H9 (cell line): ENCODE data around the gene MAP1B. TPM values are rescaled to one million over a fixed set of nuclear protein-coding genes. Genes with fewer than 3 reads are reported as not detected.

Experiments
- DNase-seq: peaks from one replicate; pipeline ENCODE4 v3.0.0-alpha.2; 2017
- H2AFZ ChIP-seq: one replicate; pipeline ENCODE4 v1.6.1; 2013; ENCODE audit warnings: mild to moderate bottlenecking, low read length, control low read depth, moderate library complexity
- H2AK5ac ChIP-seq: 2 replicates; pipeline ENCODE4 v1.6.1; 2013; ENCODE audit warnings: low read length, control low read depth, mixed read lengths; ENCODE audit not compliant: insufficient read length
- H2BK120ac ChIP-seq: one replicate; pipeline ENCODE4 v1.6.1; 2013; ENCODE audit warnings: low read depth, mild to moderate bottlenecking, low read length, control low read depth, inconsistent platforms; ENCODE audit not compliant: poor library complexity, severe bottlenecking
- H2BK12ac ChIP-seq: 2 replicates; pipeline ENCODE4 v1.6.1; 2013; ENCODE audit warnings: low read length, control low read depth, mixed read lengths, low read depth; ENCODE audit not compliant: insufficient read length
- H2BK15ac ChIP-seq: 2 replicates; pipeline ENCODE4 v1.6.1; 2013; ENCODE audit warnings: low read depth, low read length, control low read depth
- H2BK20ac ChIP-seq: one replicate; pipeline ENCODE4 v1.6.1; 2013; ENCODE audit warnings: low read depth, mild to moderate bottlenecking, low read length, control low read depth, inconsistent platforms; ENCODE audit not compliant: poor library complexity, severe bottlenecking
- H2BK5ac ChIP-seq: 2 replicates; pipeline ENCODE4 v1.6.1; 2013; ENCODE audit warnings: low read length, control low read depth, mixed read lengths; ENCODE audit not compliant: insufficient read length
- H3K14ac ChIP-seq: 2 replicates; pipeline ENCODE4 v1.6.1; 2013; ENCODE audit warnings: low read length, control low read depth; ENCODE audit not compliant: insufficient read depth
- H3K18ac ChIP-seq: 2 replicates; pipeline ENCODE4 v1.6.1; 2013; ENCODE audit warnings: low read depth, mild to moderate bottlenecking, mixed read lengths, low read length, control low read depth; ENCODE audit not compliant: insufficient read length
- H3K23ac ChIP-seq: 2 replicates; pipeline ENCODE4 v1.6.1; 2013; ENCODE audit warnings: low read length, control low read depth, mixed read lengths, low read depth; ENCODE audit not compliant: insufficient read length
- H3K23me2 ChIP-seq: 2 replicates; pipeline ENCODE4 v1.6.1; 2013; ENCODE audit warnings: low read depth, mild to moderate bottlenecking, mixed read lengths, low read length, control low read depth; ENCODE audit not compliant: insufficient read length, poor library complexity, severe bottlenecking
- H3K27ac ChIP-seq: 2 replicates; pipeline ENCODE4 v1.5.1; 2013; ENCODE audit warnings: low read length, control low read depth, mixed read lengths, low read depth; ENCODE audit not compliant: insufficient read length
- H3K27me3 ChIP-seq: 2 replicates; pipeline ENCODE4 v1.6.1; 2013; ENCODE audit warnings: low read length, control low read depth, inconsistent platforms; ENCODE audit not compliant: insufficient read depth
- H3K4ac ChIP-seq: 2 replicates; pipeline ENCODE4 v1.6.1; 2013; ENCODE audit warnings: low read depth, mild to moderate bottlenecking, control low read depth, inconsistent platforms, low read length, moderate library complexity
- H3K4me1 ChIP-seq: 2 replicates; pipeline ENCODE4 v1.6.1; 2013; ENCODE audit warnings: low read length, control low read depth, inconsistent platforms; ENCODE audit not compliant: insufficient read depth
- H3K4me2 ChIP-seq: 2 replicates; pipeline ENCODE4 v1.6.1; 2013; ENCODE audit warnings: low read length, control low read depth, mixed read lengths; ENCODE audit not compliant: insufficient read length, insufficient read depth
- H3K56ac ChIP-seq: 2 replicates; pipeline ENCODE4 v1.6.1; 2013; ENCODE audit warnings: low read depth, mild to moderate bottlenecking, mixed read lengths, low read length, control low read depth; ENCODE audit not compliant: insufficient read length
- H3K79me1 ChIP-seq: 2 replicates; pipeline ENCODE4 v1.6.1; 2013; ENCODE audit warnings: low read depth, mild to moderate bottlenecking, moderate library complexity, low read length, control low read depth, inconsistent platforms; ENCODE audit not compliant: insufficient read depth, poor library complexity, severe bottlenecking
- H3K79me2 ChIP-seq: 2 replicates; pipeline ENCODE4 v1.6.1; 2013; ENCODE audit warnings: low read length, control low read depth, inconsistent platforms; ENCODE audit not compliant: insufficient read depth
- H3K9ac ChIP-seq: 2 replicates; pipeline ENCODE4 v1.6.1; 2013; ENCODE audit warnings: low read length, control low read depth, mixed read lengths; ENCODE audit not compliant: insufficient read length; ENCODE audit errors: extremely low read depth
- H3K9me3 ChIP-seq: one replicate; pipeline ENCODE4 v1.6.1; 2013; ENCODE audit warnings: low read depth, low read length, inconsistent platforms; ENCODE audit not compliant: control insufficient read depth
- H3T11ph ChIP-seq: one replicate; pipeline ENCODE4 v1.6.1; 2013; ENCODE audit warnings: mild to moderate bottlenecking, low read length, control low read depth, inconsistent platforms
- H4K20me1 ChIP-seq: one replicate; pipeline ENCODE4 v1.6.1; 2013; ENCODE audit not compliant: control insufficient read depth, insufficient read length, insufficient read depth
- H4K5ac ChIP-seq: 2 replicates; pipeline ENCODE4 v1.6.1; 2013; ENCODE audit warnings: low read depth, mild to moderate bottlenecking, mixed read lengths, low read length, control low read depth; ENCODE audit not compliant: insufficient read length
- H4K8ac ChIP-seq: replicated peaks from 2 replicates; pipeline ENCODE4 v1.6.1; 2013; ENCODE audit warnings: low read length, control low read depth, mixed read lengths, low read depth; ENCODE audit not compliant: insufficient read length
- H4K91ac ChIP-seq: 2 replicates; pipeline ENCODE4 v1.6.1; 2013; ENCODE audit warnings: low read depth, mild to moderate bottlenecking, moderate library complexity, mixed read lengths, low read length, control low read depth; ENCODE audit not compliant: insufficient read length
- H3K27ac Mint-ChIP-seq, 3 experiments: 2 replicates in 2 of 3; 3 replicates in 1 of 3; pipeline ENCODE4 v1.8.0; 2020 to 2021; ENCODE audit warnings: mixed read lengths in 3 of 3, mild to moderate bottlenecking in 1 of 3, moderate library complexity in 1 of 3
- H3K27me3 Mint-ChIP-seq: 2 replicates; pipeline ENCODE4 v1.8.0; 2021; ENCODE audit warnings: low read depth, mild to moderate bottlenecking, moderate library complexity, mixed read lengths
- H3K36me3 Mint-ChIP-seq, 3 experiments: 2 replicates in 2 of 3; 3 replicates in 1 of 3; pipeline ENCODE4 v1.8.0; 2020 to 2021; ENCODE audit warnings: low read depth in 3 of 3, mixed read lengths in 3 of 3; ENCODE audit not compliant: insufficient read depth in 1 of 3
- H3K4me1 Mint-ChIP-seq, 2 experiments: 2 replicates each; pipeline ENCODE4 v1.8.0; 2020; ENCODE audit warnings: mixed read lengths in 2 of 2
- H3K4me3 Mint-ChIP-seq, 2 experiments: 2 replicates in 1 of 2; 3 replicates in 1 of 2; pipeline ENCODE4 v1.8.0; 2020 to 2021; ENCODE audit warnings: mild to moderate bottlenecking in 2 of 2, mixed read lengths in 2 of 2, moderate library complexity in 1 of 2
- H3K9me3 Mint-ChIP-seq, 2 experiments: 2 replicates in 1 of 2; 3 replicates in 1 of 2; pipeline ENCODE4 v1.8.0; 2020; ENCODE audit warnings: mild to moderate bottlenecking in 2 of 2, mixed read lengths in 2 of 2, moderate library complexity in 1 of 2
- CTCF ChIP-seq: fragments of 200-600 bp; sonication (generic); conservative IDR thresholded peaks from 3 replicates; pipeline ENCODE4 v1.8.0; 2021; ENCODE audit warnings: antibody characterized with exemption, mild to moderate bottlenecking
- WGBS: extraction: QIAGEN DNeasy Blood & Tissue Kit; methylation state at CpG from one replicate; pipeline ENCODE4 v1.1.7; 2013; ENCODE audit warnings: missing lambda C conversion rate, low lambda C conversion rate, mixed read lengths; ENCODE audit not compliant: insufficient read length; ENCODE audit errors: extremely low coverage; 5-methylcytosine and 5-hydroxymethylcytosine counted together
- total RNA-seq: library from RNA; stranded (reverse); gene quantifications from 2 replicates; pipeline ENCODE4 v1.2.1, GENCODE V29; 2021

The MAP1B gene
- total RNA-seq, 1 experiment from 2014 or later: 67.5 TPM

GRCh38 chr5:72121052-72121779 is 13.9 kb downstream of the MAP1B start:
- no peak overlapping the region for H3K4ac ChIP-seq
- H2BK5ac ChIP-seq: no peak overlapping the region
- WGBS: no CpG with 5 or more reads among the region's 12 CpGs
- H4K8ac ChIP-seq: no peak overlapping the region
- Mint-ChIP-seq H3K4me3 (0 out of 5 replicates have a peak overlapping the region, but pooled peaks of 1 of the 2 experiments have one; percentile 60), H3K4me1 (peaks cover 52 to 56% of the 10 kb centered on the region in 2 experiments), H3K27me3 (no peaks in the 10 kb centered on the region), H3K27ac (peak overlapping the region in 2 of 3 experiments; percentile 25 to 86; a peak in 4 of 7 replicates), H3K9me3 (no peaks in the 10 kb centered on the region), H3K36me3 (peaks cover 33 to 44% (median 39%) of the 10 kb centered on the region in 3 experiments)
- H4K91ac ChIP-seq: no peak overlapping the region
- H2BK20ac ChIP-seq: no peak overlapping the region
- H3K9me3 ChIP-seq: no peaks in the 10 kb centered on the region
- no peak overlapping the region for H3K23ac ChIP-seq
- peaks cover 14% of the 10 kb centered on the region for H3K4me1 ChIP-seq
- no peaks in the 10 kb centered on the region for H4K20me1 ChIP-seq
- no peak overlapping the region for H4K5ac ChIP-seq
- H2BK120ac ChIP-seq: no peak overlapping the region
- peak overlapping the region; percentile 48 for H3K4me2 ChIP-seq
- no peak overlapping the region for H3K14ac ChIP-seq
- no peaks in the 10 kb centered on the region for H3K79me1 ChIP-seq
- no peak overlapping the region for H2AK5ac ChIP-seq
- no peak overlapping the region for H2BK12ac ChIP-seq
- no peaks in the 10 kb centered on the region for H3K79me2 ChIP-seq
- H3K23me2 ChIP-seq: no peaks in the 10 kb centered on the region
- no peaks in the 10 kb centered on the region for H3K27me3 ChIP-seq
- H3K56ac ChIP-seq: no peak overlapping the region
- H3K27ac ChIP-seq: peak overlapping the region; percentile 24
- H3T11ph ChIP-seq: no peak overlapping the region
- no peak overlapping the region for H3K9ac ChIP-seq
- no peak for TF ChIP-seq CTCF
- no peak overlapping the region for H2AFZ ChIP-seq
- no peak overlapping the region for H3K18ac ChIP-seq
- no peak for DNase-seq
- H2BK15ac ChIP-seq: no peak overlapping the region
